GM23338 (cell line): ENCODE data around the gene NR4A2. TPM values are rescaled to one million over a fixed set of nuclear protein-coding genes. Genes with fewer than 3 reads are reported as not detected.

Experiments
- ATAC-seq: fragments of 200-7000 bp; cut with Tn5 transposase; 3 replicates; pipeline ENCODE4 v1.9.1; 2020
- DNase-seq: peaks from one replicate; pipeline ENCODE4 v3.0.0-alpha.2; 2015; ENCODE audit warnings: low spot score
- H2AFZ ChIP-seq: fragments of 200-600 bp; sonication (generic); 2 replicates; pipeline ENCODE4 v1.8.0; 2016; ENCODE audit warnings: antibody characterized with exemption, mild to moderate bottlenecking, moderate library complexity
- H3F3A ChIP-seq: fragments of 200-600 bp; sonication (generic); replicated peaks from 2 replicates; pipeline ENCODE4 v1.8.0; 2017; ENCODE audit warnings: antibody characterized with exemption, mixed run types, low read depth
- H3K27ac ChIP-seq: fragments of 200-600 bp; sonication (generic); 2 replicates; pipeline ENCODE4 v1.6.1; 2016; ENCODE audit warnings: low read depth
- H3K27me3 ChIP-seq: fragments of 200-600 bp; sonication (generic); 2 replicates; pipeline ENCODE4 v1.8.0; 2016; ENCODE audit warnings: mild to moderate bottlenecking, mixed run types, moderate library complexity; ENCODE audit not compliant: insufficient read depth
- H3K36me3 ChIP-seq: fragments of 200-600 bp; sonication (generic); 2 replicates; pipeline ENCODE4 v1.8.0; 2016; ENCODE audit warnings: mild to moderate bottlenecking; ENCODE audit not compliant: insufficient read depth
- H3K4me1 ChIP-seq: fragments of 200-600 bp; sonication (generic); 2 replicates; pipeline ENCODE4 v1.8.0; 2016; ENCODE audit warnings: mild to moderate bottlenecking, moderate library complexity; ENCODE audit not compliant: insufficient read depth
- H3K4me2 ChIP-seq: fragments of 200-600 bp; sonication (generic); 2 replicates; pipeline ENCODE4 v1.7.1; 2017; ENCODE audit warnings: mixed run types
- H3K4me3 ChIP-seq: fragments of 200-600 bp; sonication (generic); 2 replicates; pipeline ENCODE4 v1.6.1; 2016; ENCODE audit warnings: mixed run types
- H3K79me2 ChIP-seq: fragments of 200-600 bp; sonication (generic); replicated peaks from 2 replicates; pipeline ENCODE4 v1.8.0; 2017; ENCODE audit warnings: mild to moderate bottlenecking; ENCODE audit not compliant: insufficient read depth
- H3K9me2 ChIP-seq: fragments of 200-600 bp; sonication (generic); 2 replicates; pipeline ENCODE4 v1.8.0; 2017; ENCODE audit not compliant: insufficient read depth
- H4K20me1 ChIP-seq: fragments of 200-600 bp; sonication (generic); replicated peaks from 2 replicates; pipeline ENCODE4 v1.8.0; 2017; ENCODE audit warnings: mild to moderate bottlenecking; ENCODE audit not compliant: insufficient read depth
- H3K27ac Mint-ChIP-seq: 2 replicates; pipeline ENCODE4 v1.8.0; 2020; ENCODE audit warnings: inconsistent platforms, mild to moderate bottlenecking, moderate library complexity, mixed read lengths
- H3K27me3 Mint-ChIP-seq: 3 replicates; pipeline ENCODE4 v1.8.0; 2022; ENCODE audit warnings: low read depth, mild to moderate bottlenecking, moderate library complexity, mixed read lengths, inconsistent platforms; ENCODE audit not compliant: insufficient read depth, poor library complexity
- H3K36me3 Mint-ChIP-seq: 3 replicates; pipeline ENCODE4 v1.8.0; 2021; ENCODE audit warnings: low read depth, mild to moderate bottlenecking, inconsistent platforms, moderate library complexity, mixed read lengths
- H3K4me1 Mint-ChIP-seq: 3 replicates; pipeline ENCODE4 v1.8.0; 2020; ENCODE audit warnings: mild to moderate bottlenecking, inconsistent platforms, mixed read lengths
- H3K4me3 Mint-ChIP-seq: 3 replicates; pipeline ENCODE4 v1.8.0; 2021; ENCODE audit warnings: moderate library complexity, mild to moderate bottlenecking, inconsistent platforms, mixed read lengths
- H3K9me3 Mint-ChIP-seq: 3 replicates; pipeline ENCODE4 v1.8.0; 2020; ENCODE audit warnings: moderate library complexity, mild to moderate bottlenecking, inconsistent platforms, mixed read lengths
- CREB1 ChIP-seq: fragments of 250-450 bp; sonication (Bioruptor Pico); IDR thresholded peaks from 2 replicates; pipeline ENCODE4 v1.5.0; 2020; ENCODE audit warnings: low read depth, mild to moderate bottlenecking, moderate library complexity
- EZH2 ChIP-seq: fragments of 200-600 bp; sonication (generic); IDR thresholded peaks from one replicate; pipeline ENCODE4 v1.8.0; 2017; ENCODE audit warnings: antibody characterized with exemption, mild to moderate bottlenecking, low read depth; ENCODE audit not compliant: unreplicated experiment
- EZH2phosphoT487 ChIP-seq: fragments of 200-600 bp; sonication (generic); IDR thresholded peaks from one replicate; pipeline ENCODE4 v1.8.1; 2018; ENCODE audit warnings: antibody characterized with exemption; ENCODE audit not compliant: unreplicated experiment
- JUNB ChIP-seq: IDR thresholded peaks from one replicate; pipeline ENCODE4 v1.6.1; 2016; ENCODE audit warnings: antibody characterized with exemption; ENCODE audit not compliant: unreplicated experiment
- NANOG ChIP-seq: IDR thresholded peaks from 2 replicates; pipeline ENCODE4 v1.6.1; 2016; ENCODE audit warnings: antibody characterized with exemption, borderline replicate concordance
- POLR2AphosphoS5 ChIP-seq: IDR thresholded peaks from 2 replicates; pipeline ENCODE4 v1.6.1; 2016; ENCODE audit warnings: antibody characterized with exemption, low read depth
- STAT1 ChIP-seq: IDR thresholded peaks from one replicate; pipeline ENCODE4 v1.6.1; 2016; ENCODE audit warnings: antibody characterized with exemption; ENCODE audit not compliant: unreplicated experiment
- ZNF114 ChIP-seq: fragments of 250-450 bp; sonication (Bioruptor Pico); IDR thresholded peaks from 2 replicates; pipeline ENCODE4 v1.5.0; 2020; ENCODE audit warnings: mild to moderate bottlenecking, moderate library complexity
- ZNF331 ChIP-seq: fragments of 250-450 bp; sonication (Bioruptor Pico); IDR thresholded peaks from 2 replicates; pipeline ENCODE4 v1.5.0; 2020; ENCODE audit warnings: low read depth, mild to moderate bottlenecking, moderate library complexity
- polyA plus RNA-seq: library from polyadenylated mRNA; unstranded; fragments of >200 nt; fragmentation: Nextera tagmentation; extraction: Ambion mirVana; gene quantifications from 2 replicates; pipeline ENCODE4 v1.2.1, GENCODE V29; 2016
- total RNA-seq: library from RNA; depleted of rRNA; stranded (reverse); fragments of >200 nt; shearing (Covaris generic); gene quantifications from 2 replicates; pipeline ENCODE4 v1.2.3, GENCODE V29; 2014
- TF ChIP-seq, protein P1 (sequence below): fragments of 250-450 bp; sonication (Bioruptor Pico); IDR thresholded peaks from 2 replicates; pipeline ENCODE4 v1.5.0; 2020; ENCODE audit warnings: mild to moderate bottlenecking, moderate library complexity
- TF ChIP-seq, protein P2 (sequence below): IDR thresholded peaks from 2 replicates; pipeline ENCODE4 v1.6.1; 2016; ENCODE audit warnings: antibody characterized with exemption
- TF ChIP-seq, protein P3 (sequence below): IDR thresholded peaks from one replicate; pipeline ENCODE4 v1.6.1; 2018; ENCODE audit warnings: antibody characterized with exemption; ENCODE audit not compliant: unreplicated experiment
- TF ChIP-seq, protein P4 (sequence below), 2 experiments: fragments of 200-600 bp in 1 of 2; sonication (generic) in 1 of 2; conservative IDR thresholded peaks; 2 replicates each; pipeline versions ENCODE4 v1.5.1 to v1.6.1; 2016 to 2017; ENCODE audit warnings: antibody characterized with exemption in 2 of 2, low read depth in 2 of 2, mild to moderate bottlenecking in 2 of 2, moderate library complexity in 1 of 2

The NR4A2 gene
- total and polyA plus RNA-seq, 2 experiments from 2014 or later, result 0.49 to 0.71 TPM

DNA sequence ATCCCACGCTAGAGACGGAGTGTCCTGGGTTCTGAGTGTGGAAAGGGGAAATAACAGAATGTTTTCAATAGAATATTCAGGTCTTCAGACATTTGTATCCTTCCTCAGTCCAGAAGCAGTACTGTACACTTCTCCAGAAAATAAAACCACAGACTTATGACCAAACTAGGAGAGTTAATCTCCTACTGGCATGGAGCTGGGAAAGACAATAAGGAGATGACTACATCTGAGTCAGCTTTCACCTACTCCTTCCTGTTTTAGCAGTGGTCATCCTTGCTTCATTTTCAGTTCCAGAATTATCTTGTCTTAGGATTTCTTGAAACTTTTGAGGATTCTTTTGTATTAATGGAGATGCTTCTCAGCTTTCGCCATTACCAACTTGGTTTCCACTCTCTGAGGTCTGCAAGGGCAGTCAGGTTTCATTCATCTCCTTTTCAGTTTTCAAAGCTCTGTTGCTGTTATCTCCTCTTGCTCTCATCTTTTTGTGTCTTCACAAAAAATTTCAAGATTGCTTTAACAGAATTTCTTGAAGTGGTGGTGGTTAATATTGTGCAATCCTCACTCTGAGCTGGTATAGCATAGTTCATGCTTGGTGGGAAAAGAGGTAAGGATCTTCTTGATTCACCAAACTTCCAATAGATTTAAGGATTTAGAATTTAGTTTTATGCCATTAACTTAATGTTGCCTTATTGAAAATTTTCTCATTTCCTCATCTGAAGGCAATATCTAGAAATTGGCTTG, 23.7 kb upstream of the NR4A2 start:
- H4K20me1 ChIP-seq, result no peaks in the 10 kb centered on the region
- no peaks in the 10 kb centered on the region for H3K27me3 ChIP-seq
- Mint-ChIP-seq H3K9me3 (no peaks in the 10 kb centered on the region), H3K36me3 (no peaks in the 10 kb centered on the region), H3K27ac (no peak overlapping the region), H3K27me3 (no peaks in the 10 kb centered on the region), H3K4me3 (no peak overlapping the region), H3K4me1 (no peaks in the 10 kb centered on the region)
- H3K79me2 ChIP-seq, result no peaks in the 10 kb centered on the region
- no peak overlapping the region for H3K27ac ChIP-seq
- ATAC-seq, result no peak
- H3K36me3 ChIP-seq, result no peaks in the 10 kb centered on the region
- TF ChIP-seq, protein P1, sequence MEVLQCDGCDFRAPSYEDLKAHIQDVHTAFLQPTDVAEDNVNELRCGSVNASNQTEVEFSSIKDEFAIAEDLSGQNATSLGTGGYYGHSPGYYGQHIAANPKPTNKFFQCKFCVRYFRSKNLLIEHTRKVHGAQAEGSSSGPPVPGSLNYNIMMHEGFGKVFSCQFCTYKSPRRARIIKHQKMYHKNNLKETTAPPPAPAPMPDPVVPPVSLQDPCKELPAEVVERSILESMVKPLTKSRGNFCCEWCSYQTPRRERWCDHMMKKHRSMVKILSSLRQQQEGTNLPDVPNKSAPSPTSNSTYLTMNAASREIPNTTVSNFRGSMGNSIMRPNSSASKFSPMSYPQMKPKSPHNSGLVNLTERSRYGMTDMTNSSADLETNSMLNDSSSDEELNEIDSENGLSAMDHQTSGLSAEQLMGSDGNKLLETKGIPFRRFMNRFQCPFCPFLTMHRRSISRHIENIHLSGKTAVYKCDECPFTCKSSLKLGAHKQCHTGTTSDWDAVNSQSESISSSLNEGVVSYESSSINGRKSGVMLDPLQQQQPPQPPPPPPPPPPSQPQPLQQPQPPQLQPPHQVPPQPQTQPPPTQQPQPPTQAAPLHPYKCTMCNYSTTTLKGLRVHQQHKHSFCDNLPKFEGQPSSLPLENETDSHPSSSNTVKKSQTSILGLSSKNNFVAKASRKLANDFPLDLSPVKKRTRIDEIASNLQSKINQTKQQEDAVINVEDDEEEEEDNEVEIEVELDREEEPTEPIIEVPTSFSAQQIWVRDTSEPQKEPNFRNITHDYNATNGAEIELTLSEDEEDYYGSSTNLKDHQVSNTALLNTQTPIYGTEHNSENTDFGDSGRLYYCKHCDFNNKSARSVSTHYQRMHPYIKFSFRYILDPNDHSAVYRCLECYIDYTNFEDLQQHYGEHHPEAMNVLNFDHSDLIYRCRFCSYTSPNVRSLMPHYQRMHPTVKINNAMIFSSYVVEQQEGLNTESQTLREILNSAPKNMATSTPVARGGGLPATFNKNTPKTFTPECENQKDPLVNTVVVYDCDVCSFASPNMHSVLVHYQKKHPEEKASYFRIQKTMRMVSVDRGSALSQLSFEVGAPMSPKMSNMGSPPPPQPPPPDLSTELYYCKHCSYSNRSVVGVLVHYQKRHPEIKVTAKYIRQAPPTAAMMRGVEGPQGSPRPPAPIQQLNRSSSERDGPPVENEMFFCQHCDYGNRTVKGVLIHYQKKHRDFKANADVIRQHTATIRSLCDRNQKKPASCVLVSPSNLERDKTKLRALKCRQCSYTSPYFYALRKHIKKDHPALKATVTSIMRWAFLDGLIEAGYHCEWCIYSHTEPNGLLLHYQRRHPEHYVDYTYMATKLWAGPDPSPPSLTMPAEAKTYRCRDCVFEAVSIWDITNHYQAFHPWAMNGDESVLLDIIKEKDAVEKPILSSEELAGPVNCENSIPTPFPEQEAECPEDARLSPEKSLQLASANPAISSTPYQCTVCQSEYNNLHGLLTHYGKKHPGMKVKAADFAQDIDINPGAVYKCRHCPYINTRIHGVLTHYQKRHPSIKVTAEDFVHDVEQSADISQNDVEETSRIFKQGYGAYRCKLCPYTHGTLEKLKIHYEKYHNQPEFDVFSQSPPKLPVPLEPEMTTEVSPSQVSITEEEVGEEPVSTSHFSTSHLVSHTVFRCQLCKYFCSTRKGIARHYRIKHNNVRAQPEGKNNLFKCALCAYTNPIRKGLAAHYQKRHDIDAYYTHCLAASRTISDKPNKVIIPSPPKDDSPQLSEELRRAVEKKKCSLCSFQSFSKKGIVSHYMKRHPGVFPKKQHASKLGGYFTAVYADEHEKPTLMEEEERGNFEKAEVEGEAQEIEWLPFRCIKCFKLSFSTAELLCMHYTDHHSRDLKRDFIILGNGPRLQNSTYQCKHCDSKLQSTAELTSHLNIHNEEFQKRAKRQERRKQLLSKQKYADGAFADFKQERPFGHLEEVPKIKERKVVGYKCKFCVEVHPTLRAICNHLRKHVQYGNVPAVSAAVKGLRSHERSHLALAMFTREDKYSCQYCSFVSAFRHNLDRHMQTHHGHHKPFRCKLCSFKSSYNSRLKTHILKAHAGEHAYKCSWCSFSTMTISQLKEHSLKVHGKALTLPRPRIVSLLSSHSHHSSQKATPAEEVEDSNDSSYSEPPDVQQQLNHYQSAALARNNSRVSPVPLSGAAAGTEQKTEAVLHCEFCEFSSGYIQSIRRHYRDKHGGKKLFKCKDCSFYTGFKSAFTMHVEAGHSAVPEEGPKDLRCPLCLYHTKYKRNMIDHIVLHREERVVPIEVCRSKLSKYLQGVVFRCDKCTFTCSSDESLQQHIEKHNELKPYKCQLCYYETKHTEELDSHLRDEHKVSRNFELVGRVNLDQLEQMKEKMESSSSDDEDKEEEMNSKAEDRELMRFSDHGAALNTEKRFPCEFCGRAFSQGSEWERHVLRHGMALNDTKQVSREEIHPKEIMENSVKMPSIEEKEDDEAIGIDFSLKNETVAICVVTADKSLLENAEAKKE, result no peak
- TF ChIP-seq POLR2AphosphoS5, result no peak
- no peak for TF ChIP-seq CREB1 (CRISPR knock-in tag)
- TF ChIP-seq, protein P2, sequence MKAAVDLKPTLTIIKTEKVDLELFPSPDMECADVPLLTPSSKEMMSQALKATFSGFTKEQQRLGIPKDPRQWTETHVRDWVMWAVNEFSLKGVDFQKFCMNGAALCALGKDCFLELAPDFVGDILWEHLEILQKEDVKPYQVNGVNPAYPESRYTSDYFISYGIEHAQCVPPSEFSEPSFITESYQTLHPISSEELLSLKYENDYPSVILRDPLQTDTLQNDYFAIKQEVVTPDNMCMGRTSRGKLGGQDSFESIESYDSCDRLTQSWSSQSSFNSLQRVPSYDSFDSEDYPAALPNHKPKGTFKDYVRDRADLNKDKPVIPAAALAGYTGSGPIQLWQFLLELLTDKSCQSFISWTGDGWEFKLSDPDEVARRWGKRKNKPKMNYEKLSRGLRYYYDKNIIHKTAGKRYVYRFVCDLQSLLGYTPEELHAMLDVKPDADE, result no peak
- TF ChIP-seq, protein P3, sequence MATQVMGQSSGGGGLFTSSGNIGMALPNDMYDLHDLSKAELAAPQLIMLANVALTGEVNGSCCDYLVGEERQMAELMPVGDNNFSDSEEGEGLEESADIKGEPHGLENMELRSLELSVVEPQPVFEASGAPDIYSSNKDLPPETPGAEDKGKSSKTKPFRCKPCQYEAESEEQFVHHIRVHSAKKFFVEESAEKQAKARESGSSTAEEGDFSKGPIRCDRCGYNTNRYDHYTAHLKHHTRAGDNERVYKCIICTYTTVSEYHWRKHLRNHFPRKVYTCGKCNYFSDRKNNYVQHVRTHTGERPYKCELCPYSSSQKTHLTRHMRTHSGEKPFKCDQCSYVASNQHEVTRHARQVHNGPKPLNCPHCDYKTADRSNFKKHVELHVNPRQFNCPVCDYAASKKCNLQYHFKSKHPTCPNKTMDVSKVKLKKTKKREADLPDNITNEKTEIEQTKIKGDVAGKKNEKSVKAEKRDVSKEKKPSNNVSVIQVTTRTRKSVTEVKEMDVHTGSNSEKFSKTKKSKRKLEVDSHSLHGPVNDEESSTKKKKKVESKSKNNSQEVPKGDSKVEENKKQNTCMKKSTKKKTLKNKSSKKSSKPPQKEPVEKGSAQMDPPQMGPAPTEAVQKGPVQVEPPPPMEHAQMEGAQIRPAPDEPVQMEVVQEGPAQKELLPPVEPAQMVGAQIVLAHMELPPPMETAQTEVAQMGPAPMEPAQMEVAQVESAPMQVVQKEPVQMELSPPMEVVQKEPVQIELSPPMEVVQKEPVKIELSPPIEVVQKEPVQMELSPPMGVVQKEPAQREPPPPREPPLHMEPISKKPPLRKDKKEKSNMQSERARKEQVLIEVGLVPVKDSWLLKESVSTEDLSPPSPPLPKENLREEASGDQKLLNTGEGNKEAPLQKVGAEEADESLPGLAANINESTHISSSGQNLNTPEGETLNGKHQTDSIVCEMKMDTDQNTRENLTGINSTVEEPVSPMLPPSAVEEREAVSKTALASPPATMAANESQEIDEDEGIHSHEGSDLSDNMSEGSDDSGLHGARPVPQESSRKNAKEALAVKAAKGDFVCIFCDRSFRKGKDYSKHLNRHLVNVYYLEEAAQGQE, result no peak
- TF ChIP-seq EZH2, result no peak
- no peak for TF ChIP-seq EZH2phosphoT487
- TF ChIP-seq JUNB, result no peak
- TF ChIP-seq, protein P4, sequence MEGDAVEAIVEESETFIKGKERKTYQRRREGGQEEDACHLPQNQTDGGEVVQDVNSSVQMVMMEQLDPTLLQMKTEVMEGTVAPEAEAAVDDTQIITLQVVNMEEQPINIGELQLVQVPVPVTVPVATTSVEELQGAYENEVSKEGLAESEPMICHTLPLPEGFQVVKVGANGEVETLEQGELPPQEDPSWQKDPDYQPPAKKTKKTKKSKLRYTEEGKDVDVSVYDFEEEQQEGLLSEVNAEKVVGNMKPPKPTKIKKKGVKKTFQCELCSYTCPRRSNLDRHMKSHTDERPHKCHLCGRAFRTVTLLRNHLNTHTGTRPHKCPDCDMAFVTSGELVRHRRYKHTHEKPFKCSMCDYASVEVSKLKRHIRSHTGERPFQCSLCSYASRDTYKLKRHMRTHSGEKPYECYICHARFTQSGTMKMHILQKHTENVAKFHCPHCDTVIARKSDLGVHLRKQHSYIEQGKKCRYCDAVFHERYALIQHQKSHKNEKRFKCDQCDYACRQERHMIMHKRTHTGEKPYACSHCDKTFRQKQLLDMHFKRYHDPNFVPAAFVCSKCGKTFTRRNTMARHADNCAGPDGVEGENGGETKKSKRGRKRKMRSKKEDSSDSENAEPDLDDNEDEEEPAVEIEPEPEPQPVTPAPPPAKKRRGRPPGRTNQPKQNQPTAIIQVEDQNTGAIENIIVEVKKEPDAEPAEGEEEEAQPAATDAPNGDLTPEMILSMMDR (conservative IDR thresholded peaks at IDR 0.05; ENCODE audit: low read depth in 2 of 2), result no peak
- no peak for TF ChIP-seq STAT1
- TF ChIP-seq ZNF331 (CRISPR knock-in tag), result no peak
- no peak for TF ChIP-seq NANOG
- TF ChIP-seq ZNF114 (CRISPR knock-in tag), result no peak
- H3K4me3 ChIP-seq, result no peak overlapping the region
- H3K4me1 ChIP-seq, result no peaks in the 10 kb centered on the region
- H3K9me2 ChIP-seq, result peaks cover 3% of the 10 kb centered on the region; the same call in 1 of the 2 replicates
- H2AFZ ChIP-seq, result no peak overlapping the region
- DNase-seq, result no peak
- no peaks in the 10 kb centered on the region for H3F3A ChIP-seq
- no peak overlapping the region for H3K4me2 ChIP-seq
